Measurements from ENCODE around the gene SARDH.

DNA sequence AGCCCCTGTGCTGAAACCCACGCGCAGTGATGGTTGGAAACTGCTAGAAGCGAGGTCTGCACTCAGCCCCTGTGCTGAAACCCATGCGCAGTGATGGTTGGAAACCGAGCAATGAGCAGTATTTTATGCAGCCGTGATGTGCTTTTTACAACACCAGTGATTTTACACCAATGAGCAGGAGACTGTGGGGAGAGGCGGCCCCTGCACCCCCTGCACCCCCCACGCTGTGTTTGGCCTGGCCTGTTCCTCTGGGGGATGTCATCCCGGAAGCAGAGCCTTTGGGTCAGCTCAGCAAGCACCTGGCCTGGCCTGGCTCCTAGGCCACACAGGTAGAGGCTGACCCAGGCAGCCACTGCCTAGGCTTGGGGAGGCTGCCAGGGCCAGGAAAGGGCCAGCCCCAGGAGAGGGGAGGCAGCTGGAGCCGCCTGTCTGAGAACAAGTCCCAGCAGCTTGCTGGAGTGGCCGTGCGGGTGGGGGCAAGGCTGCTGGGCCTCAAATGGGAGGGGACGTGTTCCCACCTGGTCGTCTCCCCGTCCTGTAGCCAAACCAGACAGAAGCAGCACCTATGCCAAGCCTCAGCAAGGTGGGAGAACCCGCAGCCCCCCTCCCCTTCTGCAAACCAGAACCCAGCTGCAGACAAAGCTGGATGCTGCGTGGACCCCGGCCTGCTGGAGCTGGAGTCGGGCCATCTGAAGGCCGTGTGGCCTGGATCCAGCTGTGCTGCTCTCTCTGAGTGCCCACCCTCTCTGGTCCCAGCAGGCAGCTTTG, 55.1 kb downstream of the SARDH start:
- TF ChIP-seq, protein P1, sequence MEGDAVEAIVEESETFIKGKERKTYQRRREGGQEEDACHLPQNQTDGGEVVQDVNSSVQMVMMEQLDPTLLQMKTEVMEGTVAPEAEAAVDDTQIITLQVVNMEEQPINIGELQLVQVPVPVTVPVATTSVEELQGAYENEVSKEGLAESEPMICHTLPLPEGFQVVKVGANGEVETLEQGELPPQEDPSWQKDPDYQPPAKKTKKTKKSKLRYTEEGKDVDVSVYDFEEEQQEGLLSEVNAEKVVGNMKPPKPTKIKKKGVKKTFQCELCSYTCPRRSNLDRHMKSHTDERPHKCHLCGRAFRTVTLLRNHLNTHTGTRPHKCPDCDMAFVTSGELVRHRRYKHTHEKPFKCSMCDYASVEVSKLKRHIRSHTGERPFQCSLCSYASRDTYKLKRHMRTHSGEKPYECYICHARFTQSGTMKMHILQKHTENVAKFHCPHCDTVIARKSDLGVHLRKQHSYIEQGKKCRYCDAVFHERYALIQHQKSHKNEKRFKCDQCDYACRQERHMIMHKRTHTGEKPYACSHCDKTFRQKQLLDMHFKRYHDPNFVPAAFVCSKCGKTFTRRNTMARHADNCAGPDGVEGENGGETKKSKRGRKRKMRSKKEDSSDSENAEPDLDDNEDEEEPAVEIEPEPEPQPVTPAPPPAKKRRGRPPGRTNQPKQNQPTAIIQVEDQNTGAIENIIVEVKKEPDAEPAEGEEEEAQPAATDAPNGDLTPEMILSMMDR (IDR thresholded peaks at IDR 0.05) = no peak
- no peak for TF ChIP-seq POLR2A (IDR thresholded peaks at IDR 0.05)

All from right lobe of liver (tissue), 4 donors.